ENCODE data around the gene MRPL54.

MRPL54 gene

DNA sequence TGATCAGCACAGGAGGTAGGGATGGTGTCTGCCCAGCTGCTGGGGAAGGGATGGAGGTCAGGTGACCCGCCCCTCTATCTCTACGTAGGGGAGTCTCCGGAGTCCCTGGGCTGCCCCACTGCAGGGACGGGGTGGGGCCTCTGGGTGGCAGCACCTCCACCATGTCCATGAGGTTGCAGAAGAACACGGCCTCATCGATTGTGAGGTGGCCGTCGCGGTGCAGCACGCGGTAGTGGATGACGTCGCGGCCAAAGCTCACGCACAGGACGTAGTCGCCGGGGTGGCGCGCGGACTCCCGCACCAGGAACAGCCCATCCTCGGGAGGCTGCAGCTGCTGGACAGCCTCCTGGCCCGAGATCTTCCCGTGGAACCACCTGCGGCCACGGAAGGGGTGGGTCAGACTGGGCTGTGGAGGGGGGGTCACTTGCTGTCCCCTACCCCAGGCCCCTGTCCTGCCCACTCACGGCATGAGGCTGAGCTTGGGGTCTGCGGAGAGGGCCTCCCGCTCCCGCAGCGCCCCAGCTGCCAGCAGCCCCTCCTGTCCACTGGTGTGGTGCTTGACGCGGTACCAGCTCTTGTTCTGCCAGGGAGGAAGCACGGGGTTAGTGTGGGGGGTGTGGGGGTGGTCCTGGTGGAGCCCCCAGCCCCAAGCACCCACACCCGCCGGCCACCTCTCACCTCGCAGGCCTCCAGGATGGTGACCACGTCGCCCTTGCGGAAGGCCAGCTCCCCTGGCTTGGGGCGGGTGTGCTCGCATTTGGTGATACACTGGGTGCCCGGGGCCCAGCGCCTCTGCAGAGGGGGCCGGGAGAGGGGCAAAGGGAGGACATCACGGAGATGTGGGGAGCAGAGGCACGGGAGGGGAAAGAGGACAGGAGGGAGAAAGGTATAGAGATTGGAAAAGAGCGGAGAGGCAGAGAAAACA, 21.4 kb downstream of the MRPL54 start:
- DNase-seq = no peak

DNA sequence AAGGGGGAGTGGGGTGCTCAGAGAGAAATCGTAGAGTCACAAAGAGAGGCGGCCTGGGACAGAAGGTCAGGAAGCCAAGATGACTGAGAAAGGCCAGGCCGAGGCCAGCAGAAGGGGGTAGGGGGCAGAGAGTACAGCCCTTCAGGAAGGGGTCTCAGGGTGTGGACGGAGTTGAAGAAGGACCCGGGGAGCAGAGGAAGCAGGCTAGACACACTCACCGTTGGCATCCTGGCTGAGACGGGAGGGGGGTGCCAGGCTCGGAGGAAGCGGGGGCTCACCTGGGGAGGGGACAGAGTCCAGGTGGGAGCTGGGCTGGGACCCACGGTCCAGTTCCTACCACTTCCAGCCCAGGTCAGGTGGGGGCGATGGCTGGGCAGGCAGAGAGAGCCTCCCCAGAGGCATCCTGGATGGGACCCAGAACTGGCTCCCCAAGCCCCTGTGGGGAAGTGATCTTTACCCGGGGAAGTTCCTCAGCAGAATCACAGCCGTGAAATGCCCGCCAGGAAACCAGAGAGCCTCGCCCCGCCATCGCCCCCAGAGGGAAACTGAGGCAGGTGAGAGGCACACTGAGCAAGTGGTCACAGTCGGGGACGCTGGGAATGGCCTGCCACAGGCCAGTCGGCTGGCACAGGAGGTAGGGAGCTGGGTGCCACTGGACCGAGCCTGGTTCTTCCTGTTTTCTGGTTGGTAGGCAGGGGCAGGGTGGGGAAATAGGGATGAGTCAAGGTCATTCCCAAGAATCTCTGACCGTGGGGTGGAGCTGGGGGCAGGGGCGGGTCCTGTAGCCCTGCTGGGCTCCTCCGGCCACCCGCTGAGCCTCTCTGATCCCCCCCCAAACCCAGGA, 22.3 kb downstream of the MRPL54 start:
- no peak for DNase-seq

DNA sequence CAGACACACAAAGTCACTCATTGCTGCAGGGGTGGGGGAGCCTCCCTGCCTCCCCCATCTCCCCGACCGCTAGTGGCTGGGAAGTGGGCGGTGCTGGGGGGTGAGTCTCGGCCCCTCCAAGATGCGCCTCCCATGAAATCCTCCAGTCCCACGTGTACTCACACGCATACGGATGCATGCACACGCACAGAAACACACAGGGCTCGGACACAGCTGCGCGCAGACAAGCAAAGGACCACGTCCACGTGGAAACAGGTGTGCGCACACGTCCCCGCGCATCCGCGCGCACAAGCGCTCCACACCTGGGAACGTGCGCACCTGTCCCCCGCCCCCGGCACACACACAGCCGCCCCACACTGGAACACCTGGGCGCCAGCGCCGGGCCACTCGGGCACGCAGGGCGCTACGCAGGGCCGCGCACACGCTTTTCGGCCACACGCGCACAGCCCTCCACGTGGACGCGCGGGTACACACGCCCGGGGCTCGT, 23.0 kb downstream of the MRPL54 start:
- DNase-seq = peak in 20 of 58 donors; percentile 6 to 66 (median 30)

DNA sequence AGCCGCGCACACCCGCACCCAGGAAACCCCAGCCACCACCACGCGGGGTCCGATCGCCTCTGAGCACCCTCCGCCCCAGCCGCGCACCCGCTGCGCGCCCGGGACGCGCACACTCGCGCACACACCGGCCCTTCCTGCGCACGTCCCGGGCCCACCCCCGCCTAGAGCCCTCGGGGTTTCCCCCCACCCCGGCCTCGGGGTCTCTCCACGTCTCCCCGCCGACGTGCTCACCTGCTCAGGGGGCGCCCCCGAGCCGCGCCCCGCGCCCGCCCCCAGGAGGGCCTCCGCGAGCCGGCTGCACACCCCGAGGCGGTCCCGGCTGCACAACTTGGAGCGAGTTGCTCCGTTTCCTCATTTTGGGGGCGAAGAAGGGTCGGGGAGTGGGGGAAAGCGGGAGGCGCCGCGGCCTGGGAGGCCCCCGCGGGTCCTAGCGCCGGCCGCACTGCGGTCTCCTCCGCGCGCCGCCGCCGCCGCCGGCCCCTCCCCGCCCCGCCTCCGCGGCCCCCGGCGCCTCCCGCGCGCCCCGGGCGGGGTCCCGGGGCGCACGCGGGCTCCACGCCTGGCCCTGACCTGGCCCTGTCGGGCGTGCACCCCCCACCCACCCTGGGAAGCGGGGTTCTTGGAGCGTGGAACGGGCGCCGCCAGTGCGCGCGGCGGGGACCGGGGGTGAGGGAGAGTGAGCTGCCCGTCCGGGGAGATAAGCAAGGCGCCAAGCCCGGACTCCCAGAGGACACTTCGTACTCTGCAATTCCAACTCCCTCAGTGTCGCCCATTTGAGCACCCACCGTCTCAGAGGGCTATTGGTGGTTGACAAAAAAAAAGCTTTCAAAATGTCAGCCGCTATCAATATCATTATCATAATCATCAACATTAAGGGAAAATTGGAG, 23.7 kb downstream of the MRPL54 start, which contains the start of gene MATK:
Gene MATK (minus strand): TSS at position 444 of the 887 bp plus-strand sequence. CDS start 1,246 bp downstream, outside the sequence.
- DNase-seq = peak in 2 of 58 donors; percentile 10 to 22

DNA sequence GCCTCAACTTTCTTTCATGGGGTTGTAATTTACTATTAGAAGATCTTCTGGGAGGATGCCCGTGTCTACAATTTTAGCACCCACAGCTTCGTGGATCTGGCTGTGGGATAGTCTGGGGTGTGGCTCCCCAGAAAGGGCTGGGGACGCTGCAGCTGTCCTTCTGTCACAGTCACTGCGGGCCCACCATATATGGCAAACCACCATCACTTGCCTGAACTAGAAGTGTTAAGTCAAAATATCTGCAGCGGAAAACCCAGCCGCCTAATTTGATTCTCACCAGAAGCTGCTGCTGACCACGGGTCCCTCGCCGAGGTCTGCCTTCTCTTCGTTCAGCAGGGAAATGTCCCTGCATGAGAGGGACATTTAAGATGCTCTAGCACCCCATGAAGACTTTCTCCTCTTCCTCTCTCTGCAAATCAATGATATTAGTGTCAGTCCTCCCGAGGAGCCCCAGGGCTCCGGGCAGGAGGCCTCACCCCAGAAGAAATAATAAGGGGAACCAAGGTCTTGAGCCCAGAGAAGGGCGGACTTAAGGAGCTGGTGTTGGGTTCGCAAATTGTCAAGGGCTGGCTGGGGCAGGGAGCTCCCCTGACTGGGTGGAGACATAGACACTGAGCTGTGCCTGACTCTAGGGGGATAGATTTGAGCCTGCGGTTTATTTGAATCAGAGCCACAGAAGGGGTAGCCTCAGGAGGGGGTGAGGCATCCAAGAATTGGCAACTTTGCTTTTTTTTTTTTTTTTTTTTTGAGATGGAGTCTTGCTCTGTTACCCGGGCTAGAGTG, 26.7 kb downstream of the MRPL54 start:
- DNase-seq = no peak

DNA sequence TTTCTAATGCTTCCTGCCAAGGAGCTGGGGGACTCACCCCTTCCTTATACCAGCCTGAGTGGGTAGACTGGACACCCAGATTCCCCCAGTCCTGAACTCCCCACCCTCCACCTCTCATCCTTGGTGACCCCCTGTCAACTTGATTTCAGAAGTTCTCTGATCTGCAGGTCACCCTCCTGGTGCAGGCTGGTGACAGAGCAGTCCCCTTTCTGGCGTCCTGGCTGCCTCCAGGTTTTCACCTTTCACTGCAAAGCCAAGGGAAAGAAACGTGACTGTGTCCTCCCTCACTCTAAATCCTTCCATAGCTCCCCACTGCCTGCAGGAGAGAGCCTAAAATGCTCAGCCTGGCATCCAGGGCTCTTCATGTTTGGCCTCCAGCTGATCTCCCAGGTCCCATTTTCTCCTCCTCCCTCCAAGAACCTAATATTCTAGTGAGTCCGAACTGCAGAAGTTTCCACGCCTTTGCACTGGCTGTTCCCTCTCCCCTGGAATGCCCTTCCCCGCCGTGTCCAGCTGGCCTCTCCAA, 27.8 kb downstream of the MRPL54 start:
- no peak for DNase-seq

DNA sequence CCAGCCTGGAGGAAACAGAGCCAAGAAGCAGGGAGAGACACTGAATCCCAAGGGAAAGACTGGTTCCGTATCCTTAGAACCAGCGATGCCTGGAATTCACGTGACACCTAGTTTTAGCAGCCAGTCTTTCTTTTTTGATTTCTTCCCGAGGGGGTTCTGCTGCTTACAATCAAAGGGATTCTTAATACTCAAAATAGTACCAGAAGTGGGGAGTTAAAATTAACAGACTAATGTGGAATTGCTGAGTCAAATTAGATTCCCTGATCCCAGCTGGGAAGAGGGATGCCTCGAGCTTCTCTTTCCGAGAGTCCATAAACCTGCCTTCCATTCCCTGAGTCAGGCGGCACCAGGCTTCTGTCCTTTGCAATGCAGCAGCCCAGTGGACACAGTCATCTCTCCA, 28.5 kb downstream of the MRPL54 start:
- no peak for DNase-seq

DNA sequence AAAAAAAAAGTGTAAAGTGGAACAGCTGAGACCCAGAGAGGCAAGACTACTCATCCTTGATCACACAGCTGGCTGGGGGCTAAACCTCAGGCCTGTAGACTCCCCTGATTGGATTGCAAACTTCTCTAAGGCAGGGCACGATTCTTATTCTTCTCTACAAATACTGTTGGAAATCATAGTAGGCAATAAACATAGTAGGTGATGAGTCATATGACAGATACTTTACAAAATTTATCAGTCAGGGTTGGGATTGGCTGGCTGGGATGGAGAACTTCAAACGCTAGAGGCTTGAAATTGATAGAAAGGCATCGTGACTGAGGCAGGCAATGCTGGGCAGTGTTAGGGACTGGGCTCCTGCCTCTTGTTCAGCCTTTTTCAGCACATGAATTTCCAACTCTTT, 29.6 kb downstream of the MRPL54 start:
- DNase-seq = no peak

DNA sequence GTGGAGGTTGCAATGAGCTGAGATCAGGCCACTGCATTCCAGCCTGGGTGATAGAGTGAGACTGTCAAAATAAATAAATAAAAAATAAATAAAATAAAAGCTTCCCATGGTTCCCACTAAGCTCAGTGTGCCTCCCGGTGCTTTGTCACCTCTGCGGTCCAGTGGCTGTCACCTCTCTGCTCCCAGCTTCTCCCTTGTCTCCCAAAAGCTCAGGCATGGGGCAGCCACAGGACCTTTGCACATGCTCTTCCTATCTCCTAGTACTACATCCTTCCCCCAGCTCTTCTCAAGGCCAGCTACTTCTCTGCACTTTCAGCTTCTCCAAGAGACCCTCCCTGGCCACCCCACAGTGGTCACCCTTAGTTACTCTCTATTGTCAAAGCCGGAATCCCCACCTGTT, 31.3 kb downstream of the MRPL54 start:
- no peak for DNase-seq

DNA sequence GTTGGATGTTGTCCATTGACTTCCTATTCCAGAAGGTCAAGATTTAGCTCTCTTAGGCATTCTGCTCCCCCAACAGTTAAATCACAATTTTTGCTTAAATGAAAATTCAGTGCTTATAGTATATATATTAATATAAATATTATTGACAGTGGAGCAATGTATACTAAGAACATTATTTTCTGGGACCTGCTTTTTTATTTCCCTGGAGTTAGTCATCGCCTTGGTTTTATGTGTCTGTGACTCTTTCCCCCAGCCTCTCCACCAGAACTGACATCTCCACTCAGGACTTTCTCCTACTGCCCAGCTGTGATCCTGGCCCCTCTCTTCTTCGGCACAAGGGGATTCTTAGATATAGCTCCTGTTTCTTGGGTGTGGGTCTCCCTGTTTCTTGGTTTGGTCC, 33.9 kb downstream of the MRPL54 start:
- no peak for DNase-seq

DNA sequence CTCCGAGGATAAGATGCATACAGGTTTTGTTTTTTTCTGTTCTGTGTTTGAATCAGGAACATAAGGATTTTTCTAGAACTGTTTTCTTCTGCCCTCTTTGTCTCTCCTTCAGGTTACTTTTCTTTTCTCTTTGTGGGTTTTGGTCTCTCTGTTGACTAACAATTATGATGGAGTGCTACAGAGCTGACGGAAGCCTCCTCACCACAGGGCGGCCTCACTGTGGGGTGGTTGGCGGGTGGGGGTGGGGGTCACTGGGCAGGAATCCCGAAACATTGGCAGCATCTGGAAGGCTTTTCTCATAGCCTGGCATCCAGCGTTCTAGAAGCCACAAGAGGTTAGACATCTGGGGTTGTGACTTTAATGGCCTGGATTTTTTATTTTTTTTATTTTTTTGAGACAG, 35.7 kb downstream of the MRPL54 start:
- DNase-seq = no peak

DNA sequence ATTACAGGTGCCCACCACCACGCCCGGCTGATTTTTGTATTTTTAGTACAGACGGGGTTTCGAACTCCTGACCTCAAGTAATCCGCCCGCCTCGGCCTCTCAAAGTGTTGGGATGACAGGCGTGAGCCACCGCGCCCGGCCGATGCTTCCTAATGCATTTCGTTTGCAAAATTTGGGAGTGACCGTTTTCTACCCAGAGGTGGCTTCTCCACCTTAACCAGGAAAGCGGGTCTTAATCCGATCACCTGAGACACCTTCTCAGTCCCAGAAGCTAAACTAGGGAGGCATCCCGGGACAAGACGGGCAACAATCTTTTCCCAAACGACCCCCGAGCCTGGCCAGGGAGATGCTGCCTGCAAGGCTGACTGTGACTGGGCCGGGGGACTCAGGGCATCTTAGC, 38.5 kb downstream of the MRPL54 start:
- no peak for DNase-seq

DNA sequence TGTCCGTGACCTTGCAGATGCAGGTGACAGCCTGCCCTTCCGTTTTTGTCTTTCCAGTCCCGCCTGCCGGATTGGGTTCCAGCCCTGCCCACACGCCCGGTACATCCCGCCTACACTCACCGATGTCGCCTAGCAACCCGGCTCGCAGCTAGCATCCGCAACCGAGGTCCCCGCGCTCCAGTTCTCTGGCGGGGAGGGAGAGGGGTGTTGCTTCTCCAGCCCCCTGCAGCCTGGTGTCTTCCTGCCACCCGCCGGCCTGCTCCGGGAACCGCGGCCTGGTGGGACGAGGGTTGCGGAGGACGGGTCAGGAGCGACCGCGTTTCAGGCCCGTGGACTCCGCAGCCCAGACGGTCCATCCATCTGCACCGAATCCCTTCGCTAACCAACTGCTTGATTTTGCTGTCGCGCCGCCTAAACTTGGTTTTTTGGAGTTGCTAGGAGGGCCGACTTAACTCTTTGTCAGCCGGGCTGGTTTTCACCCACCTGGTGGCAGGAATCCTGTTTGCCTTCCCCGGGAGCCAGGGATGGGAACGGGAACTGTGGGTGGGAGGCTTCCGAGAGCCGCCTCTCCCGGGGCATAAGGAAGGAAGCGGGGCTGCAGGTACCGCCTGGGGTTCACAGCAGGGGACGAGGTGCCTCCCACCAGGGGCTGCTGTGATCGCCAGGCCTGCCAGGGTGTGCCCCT, 39.1 kb downstream of the MRPL54 start:
- peak in 52 of 58 donors; percentile 8 to 88 (median 50) for DNase-seq

DNA sequence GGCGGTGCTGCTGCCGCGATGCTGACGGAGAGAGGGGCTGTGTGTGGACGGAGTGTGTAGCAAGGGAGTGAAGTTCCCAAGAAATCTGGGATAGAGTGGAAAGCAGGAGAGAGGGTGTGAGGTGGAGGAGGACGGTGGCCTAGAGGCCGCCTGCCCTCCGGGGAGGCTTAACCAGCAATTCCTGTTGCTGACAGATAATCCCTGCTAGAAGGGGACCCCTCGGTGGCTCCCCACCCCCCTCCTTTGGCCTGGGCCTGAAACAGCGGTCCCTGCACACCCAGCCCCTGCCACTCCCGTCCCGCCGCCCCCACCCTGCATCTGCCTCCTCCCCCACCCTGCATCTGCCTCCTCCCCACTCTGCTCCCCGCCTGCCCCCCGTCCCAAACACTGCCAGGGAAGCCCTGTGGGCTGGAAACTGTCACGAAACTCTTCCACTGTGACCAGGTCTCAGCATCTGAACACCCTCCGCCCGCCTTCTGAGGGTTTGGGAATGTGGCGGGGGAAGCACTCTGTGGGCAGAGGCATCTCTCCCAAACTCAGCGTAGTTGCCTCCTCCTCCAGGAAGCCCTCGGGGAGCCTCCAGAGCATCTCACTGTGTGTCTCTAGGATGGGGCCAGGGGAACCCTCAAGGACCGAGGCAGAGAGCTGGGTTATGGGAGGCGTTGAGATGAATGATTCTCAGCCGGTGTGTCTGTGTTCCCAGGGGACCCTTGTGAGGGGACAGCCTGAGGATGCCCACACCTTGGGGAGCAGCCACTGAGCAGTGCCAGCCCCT, 40.8 kb downstream of the MRPL54 start:
- DNase-seq = no peak

DNA sequence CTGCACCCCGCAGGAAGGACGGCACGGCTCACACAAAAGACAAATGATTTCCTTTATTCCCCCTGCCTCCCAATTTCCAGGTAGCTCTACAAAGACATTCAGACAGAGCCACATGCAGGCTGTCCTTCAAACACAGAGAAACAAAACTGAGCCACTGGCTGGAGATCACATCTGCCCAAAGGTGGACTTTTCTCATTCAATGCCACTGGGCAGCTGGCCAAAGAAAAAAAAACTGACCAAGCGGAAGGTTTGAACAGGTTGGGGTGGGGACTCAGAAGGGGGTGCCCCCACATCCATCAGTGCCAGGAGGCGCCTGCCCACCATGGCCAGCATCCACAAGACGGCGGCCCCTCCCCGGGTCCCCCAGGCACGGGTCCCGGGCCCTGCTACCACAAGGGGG, 41.5 kb downstream of the MRPL54 start:
- DNase-seq = no peak

DNA sequence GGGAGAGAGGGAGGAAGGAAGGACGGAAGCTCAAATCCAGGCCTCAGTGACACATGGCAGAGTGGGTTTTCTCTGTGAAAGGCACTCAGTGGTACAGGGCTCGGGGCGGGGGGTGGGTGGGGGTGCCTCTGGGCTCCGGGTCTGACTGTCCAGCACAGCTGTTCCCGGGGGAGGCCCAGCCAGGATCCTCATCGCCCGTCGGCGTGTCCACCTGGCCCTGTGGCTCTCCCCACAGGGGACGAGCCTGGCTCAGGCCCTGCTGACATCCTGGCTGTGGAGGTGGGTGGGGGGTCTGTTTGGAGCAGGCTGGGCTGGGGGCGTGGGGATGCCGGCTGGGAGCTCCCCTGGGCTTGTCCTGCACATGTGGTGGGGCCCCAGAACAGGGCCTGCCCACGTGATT, 41.9 kb downstream of the MRPL54 start:
- no peak for DNase-seq

DNA sequence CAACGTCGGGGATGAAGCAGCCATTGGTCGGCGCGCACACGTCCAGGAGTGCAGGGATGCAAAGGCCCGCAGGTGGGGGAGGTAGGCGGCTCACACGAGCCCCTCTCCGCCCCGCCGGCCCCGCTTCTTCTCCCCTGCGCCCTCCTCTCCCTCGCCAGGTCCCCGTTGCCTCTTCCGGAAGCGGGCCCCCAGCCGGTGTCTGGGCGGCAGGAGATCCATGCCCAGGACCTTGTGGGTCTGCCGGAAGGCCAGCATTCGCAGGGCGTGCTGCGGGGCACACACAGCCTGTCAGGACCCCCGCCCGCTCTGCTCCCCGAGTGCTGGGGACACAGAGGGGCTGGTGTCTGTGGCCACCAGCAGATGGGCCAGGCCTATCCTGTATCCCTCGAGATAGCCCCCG, 43.4 kb downstream of the MRPL54 start:
- DNase-seq = no peak

DNA sequence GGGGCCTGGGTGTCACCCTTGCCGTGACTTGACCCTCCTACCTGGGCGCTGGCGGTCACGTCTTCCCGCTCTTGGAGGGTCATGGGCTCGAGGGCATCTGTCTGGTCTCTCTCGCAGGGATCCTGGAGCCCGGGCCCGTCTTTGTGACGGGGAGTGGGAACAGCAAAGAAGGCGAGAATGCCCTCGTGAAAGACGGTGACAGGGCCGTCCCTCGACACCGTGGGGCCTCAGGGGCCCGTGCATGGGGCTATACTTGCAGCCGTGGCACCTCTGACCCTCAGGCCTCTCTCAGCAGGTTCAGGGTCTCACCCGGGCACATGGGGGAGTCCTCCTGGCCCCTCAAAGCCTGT, 44.6 kb downstream of the MRPL54 start:
- no peak for DNase-seq

Data from anterior cingulate cortex (tissue), 58 donors.